ENCODE measurements around the gene DRD3.

DRD3 gene

DNA sequence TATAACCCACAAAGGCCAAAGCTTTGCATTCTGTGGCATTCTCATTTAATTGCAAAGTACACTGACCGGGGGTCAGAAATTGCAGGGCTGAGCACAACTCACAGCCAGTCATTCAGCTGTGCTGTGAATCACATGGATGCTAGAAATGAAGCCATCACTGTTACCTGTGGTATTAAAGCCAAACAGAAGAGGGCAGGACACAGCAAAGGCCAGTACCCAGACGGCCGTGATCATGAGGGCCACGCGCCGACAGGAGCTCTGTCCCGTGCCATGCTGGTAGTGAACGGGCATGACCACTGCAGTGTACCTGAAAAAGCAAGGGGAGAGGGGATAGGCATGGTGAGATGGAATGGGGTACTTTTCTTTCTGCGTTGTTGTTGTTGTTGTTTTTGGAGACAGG, 31.6 kb downstream of the DRD3 start:
- no peaks in the 10 kb centered on the region for H4K20me1 ChIP-seq (ENCODE audit: insufficient read depth)
- TF ChIP-seq, protein P1, sequence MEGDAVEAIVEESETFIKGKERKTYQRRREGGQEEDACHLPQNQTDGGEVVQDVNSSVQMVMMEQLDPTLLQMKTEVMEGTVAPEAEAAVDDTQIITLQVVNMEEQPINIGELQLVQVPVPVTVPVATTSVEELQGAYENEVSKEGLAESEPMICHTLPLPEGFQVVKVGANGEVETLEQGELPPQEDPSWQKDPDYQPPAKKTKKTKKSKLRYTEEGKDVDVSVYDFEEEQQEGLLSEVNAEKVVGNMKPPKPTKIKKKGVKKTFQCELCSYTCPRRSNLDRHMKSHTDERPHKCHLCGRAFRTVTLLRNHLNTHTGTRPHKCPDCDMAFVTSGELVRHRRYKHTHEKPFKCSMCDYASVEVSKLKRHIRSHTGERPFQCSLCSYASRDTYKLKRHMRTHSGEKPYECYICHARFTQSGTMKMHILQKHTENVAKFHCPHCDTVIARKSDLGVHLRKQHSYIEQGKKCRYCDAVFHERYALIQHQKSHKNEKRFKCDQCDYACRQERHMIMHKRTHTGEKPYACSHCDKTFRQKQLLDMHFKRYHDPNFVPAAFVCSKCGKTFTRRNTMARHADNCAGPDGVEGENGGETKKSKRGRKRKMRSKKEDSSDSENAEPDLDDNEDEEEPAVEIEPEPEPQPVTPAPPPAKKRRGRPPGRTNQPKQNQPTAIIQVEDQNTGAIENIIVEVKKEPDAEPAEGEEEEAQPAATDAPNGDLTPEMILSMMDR (conservative IDR thresholded peaks at IDR 0.05; ENCODE audit: low read depth, low read length), result no peak
- H3K4me2 ChIP-seq, result no peak overlapping the region
- no peak overlapping the region for H2AFZ ChIP-seq (ENCODE audit: low read depth)
- no peak overlapping the region for H3K27ac ChIP-seq
- H3K79me2 ChIP-seq (ENCODE audit: insufficient read depth, low read depth), result no peaks in the 10 kb centered on the region
- H3K27me3 ChIP-seq (ENCODE audit: insufficient read depth, low read depth), result no peaks in the 10 kb centered on the region
- no peaks in the 10 kb centered on the region for H3K36me3 ChIP-seq (ENCODE audit: insufficient read depth)
- H3K4me1 ChIP-seq (ENCODE audit: low read depth, poor library complexity, severe bottlenecking), result peaks cover 2% of the 10 kb centered on the region
- no peak overlapping the region for H3K4me3 ChIP-seq (IDR thresholded peaks at IDR 0.05; ENCODE audit: insufficient read depth, low read depth, low read length)
- no peak overlapping the region for H3K9ac ChIP-seq

DNA sequence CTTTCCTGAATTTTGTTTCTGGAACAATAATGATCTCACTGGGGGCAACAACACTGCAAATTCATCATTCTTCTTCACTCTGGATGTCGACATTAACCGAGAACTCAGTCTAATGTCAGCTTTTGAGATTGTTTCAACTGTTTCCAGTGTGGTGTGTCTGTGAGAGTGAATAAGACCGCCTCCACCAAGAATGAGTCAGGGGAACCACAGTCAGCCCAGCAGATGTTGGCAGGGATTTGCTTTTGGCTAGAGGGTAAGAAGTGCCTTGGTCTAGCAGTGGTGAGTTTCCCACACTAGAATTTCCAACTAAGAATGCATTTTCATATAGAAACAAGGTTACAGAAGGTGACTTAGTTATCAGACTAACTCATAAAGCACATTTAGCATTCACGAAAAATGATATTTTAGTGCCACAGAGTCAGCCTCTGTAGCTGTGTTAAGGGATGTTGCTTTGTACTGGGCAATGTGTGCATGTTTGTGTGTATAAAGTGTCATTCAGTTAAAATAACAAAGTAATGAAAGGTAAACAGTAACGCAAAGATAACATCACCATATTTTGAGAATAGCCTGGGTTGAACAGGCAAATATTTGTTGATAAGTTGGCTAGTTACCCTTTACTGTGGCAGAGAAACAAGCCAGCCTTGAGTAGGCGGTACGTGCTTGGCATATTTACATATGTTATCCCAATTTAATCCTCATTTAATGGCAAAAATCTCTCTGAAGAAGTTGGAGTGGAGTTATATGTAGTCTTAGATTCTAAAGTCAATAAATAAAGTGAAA, 33.8 kb downstream of the DRD3 start:
- no peak overlapping the region for H3K9ac ChIP-seq
- H3K36me3 ChIP-seq (ENCODE audit: insufficient read depth), result no peaks in the 10 kb centered on the region
- H2AFZ ChIP-seq (ENCODE audit: low read depth), result no peak overlapping the region
- H3K4me2 ChIP-seq, result no peak overlapping the region
- H3K4me3 ChIP-seq (IDR thresholded peaks at IDR 0.05; ENCODE audit: insufficient read depth, low read depth, low read length), result no peak overlapping the region
- H3K79me2 ChIP-seq (ENCODE audit: insufficient read depth, low read depth), result no peaks in the 10 kb centered on the region
- no peak overlapping the region for H3K27ac ChIP-seq
- H3K4me1 ChIP-seq (ENCODE audit: low read depth, poor library complexity, severe bottlenecking), result no peaks in the 10 kb centered on the region
- H4K20me1 ChIP-seq (ENCODE audit: insufficient read depth), result no peaks in the 10 kb centered on the region
- H3K27me3 ChIP-seq (ENCODE audit: insufficient read depth, low read depth), result no peaks in the 10 kb centered on the region
- TF ChIP-seq, protein P1 (conservative IDR thresholded peaks at IDR 0.05; ENCODE audit: low read depth, low read length), result no peak

DNA sequence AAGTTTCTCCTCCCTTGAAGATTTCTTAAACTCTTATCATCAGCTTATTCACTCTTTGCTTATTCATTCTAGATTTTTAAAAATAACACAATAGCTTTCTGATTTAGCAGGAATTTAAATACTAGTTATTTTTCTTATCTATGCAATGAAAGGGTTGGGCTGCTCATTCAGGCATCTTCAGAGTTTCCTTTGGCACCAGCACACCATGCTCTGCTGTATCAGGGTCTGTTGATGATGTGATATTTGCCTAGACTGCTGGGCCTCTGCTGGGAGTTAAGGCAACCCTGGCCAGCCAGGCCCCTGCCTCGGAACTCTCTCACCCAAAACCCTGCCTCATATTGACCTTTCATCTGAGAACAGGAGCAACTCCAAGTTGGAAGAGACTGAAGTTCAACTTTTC, 35.0 kb downstream of the DRD3 start:
- Histone ChIP-seq H4K20me1 (ENCODE audit: insufficient read depth) (no peaks in the 10 kb centered on the region), H3K79me2 (ENCODE audit: insufficient read depth, low read depth) (no peaks in the 10 kb centered on the region), H3K36me3 (ENCODE audit: insufficient read depth) (no peaks in the 10 kb centered on the region), H2AFZ (ENCODE audit: low read depth) (no peak overlapping the region), H3K4me2 (no peak overlapping the region), H3K27me3 (ENCODE audit: insufficient read depth, low read depth) (no peaks in the 10 kb centered on the region), H3K27ac (no peak overlapping the region), H3K4me1 (ENCODE audit: low read depth, poor library complexity, severe bottlenecking) (no peaks in the 10 kb centered on the region), H3K9ac (no peak overlapping the region), H3K4me3 (IDR thresholded peaks at IDR 0.05; ENCODE audit: insufficient read depth, low read depth, low read length) (no peak overlapping the region)
- TF ChIP-seq, protein P1 (conservative IDR thresholded peaks at IDR 0.05; ENCODE audit: low read depth, low read length), result no peak

DNA sequence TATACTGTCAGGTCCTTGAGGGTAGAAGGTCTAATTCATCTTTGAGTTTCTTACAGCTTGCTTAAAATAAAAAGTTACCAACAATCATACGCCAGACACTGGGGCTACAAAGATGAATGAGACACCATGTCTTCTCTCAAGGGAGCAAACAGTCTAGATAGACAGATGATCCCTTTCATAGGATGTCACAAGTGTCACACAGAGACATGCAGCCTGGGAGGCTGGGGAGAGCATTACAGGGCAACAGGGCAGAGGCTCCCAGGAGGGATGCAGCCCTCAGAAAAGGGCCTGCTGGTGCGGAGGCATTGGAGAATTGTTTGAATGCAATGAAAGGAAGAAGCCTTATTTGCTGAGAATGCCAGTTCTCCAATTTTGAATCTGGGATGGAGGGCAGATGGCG, 39.0 kb downstream of the DRD3 start:
- Histone ChIP-seq H3K36me3 (ENCODE audit: insufficient read depth) (no peaks in the 10 kb centered on the region), H3K9ac (no peak overlapping the region), H3K4me3 (IDR thresholded peaks at IDR 0.05; ENCODE audit: insufficient read depth, low read depth, low read length) (no peak overlapping the region), H3K27ac (no peak overlapping the region), H4K20me1 (ENCODE audit: insufficient read depth) (no peaks in the 10 kb centered on the region), H3K4me2 (no peak overlapping the region), H3K79me2 (ENCODE audit: insufficient read depth, low read depth) (no peaks in the 10 kb centered on the region), H3K27me3 (ENCODE audit: insufficient read depth, low read depth) (no peaks in the 10 kb centered on the region), H2AFZ (ENCODE audit: low read depth) (no peak overlapping the region), H3K4me1 (ENCODE audit: low read depth, poor library complexity, severe bottlenecking) (no peaks in the 10 kb centered on the region)
- TF ChIP-seq, protein P1 (conservative IDR thresholded peaks at IDR 0.05; ENCODE audit: low read depth, low read length), result no peak

All from KMS-11 (cell line).